ENCODE data around the gene SH2D6. TPM values are rescaled to one million over a fixed set of nuclear protein-coding genes. Genes with fewer than 3 reads are reported as not detected.

Gene SH2D6
- total RNA-seq, 1 donor from 2014 or later = not detected

DNA sequence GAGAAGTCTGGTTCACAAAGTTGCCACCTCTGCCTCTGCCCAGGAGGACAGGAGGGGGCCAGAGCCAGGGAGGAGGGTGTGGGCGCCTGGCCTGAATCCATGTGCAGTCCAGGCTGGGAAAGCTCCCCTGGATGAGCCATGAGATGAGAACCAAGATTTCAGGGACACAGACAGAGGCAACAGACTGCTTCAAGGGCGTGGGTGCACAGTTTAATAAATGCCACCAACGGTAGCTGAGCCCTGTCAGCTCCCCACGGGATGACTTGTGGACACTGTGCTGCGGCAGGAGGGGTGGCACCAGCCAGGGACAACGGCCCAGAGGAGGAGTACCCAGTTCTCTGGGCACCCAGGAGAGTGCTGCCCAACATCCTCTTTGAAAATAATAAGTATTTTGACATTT is 23.5 kb upstream of the SH2D6 start:
- TF ChIP-seq, protein P1, sequence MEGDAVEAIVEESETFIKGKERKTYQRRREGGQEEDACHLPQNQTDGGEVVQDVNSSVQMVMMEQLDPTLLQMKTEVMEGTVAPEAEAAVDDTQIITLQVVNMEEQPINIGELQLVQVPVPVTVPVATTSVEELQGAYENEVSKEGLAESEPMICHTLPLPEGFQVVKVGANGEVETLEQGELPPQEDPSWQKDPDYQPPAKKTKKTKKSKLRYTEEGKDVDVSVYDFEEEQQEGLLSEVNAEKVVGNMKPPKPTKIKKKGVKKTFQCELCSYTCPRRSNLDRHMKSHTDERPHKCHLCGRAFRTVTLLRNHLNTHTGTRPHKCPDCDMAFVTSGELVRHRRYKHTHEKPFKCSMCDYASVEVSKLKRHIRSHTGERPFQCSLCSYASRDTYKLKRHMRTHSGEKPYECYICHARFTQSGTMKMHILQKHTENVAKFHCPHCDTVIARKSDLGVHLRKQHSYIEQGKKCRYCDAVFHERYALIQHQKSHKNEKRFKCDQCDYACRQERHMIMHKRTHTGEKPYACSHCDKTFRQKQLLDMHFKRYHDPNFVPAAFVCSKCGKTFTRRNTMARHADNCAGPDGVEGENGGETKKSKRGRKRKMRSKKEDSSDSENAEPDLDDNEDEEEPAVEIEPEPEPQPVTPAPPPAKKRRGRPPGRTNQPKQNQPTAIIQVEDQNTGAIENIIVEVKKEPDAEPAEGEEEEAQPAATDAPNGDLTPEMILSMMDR (IDR thresholded peaks at IDR 0.05; ENCODE audit: insufficient read depth, low read length, severe bottlenecking) = no peak
- Histone ChIP-seq H3K27me3 (ENCODE audit: control insufficient read depth, insufficient read depth, low read length) (no peaks in the 10 kb centered on the region), H3K36me3 (ENCODE audit: control insufficient read depth, insufficient read depth, low read length) (peaks cover 44% of the 10 kb centered on the region), H3K4me3 (ENCODE audit: low read depth, low read length) (no peak overlapping the region)
- FAIRE-seq (no peak), DNase-seq (ENCODE audit: low read depth) (no peak)

DNA sequence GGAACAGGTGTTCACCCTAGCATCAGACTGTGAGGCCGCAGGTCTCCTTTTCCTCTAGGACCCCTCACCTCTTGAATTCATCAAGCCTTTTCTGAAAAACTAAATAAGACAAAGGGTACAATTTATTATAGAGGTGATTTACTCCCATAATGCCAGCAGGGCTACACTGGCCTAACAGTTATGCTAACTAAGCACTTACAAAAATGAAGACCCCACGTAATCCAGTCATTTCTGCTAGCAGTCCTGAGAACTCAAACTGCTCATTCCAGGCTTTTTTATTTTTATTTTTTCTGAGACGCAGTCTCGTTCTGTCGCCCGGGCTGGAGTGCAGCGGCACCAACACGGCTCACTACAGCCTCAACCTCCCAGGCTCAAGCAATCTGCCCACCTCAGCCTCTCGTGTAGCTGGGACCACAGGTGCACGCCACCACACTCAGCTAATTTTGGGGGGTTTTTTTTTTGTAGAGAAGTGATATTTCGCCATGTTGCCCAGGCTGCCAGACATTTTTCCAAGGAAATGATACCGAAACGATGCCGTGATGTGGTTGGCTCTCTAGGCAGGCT is 22.5 kb upstream of the SH2D6 start:
- DNase-seq (ENCODE audit: low read depth) = no peak
- Histone ChIP-seq H3K27me3 (ENCODE audit: control insufficient read depth, insufficient read depth, low read length) (no peaks in the 10 kb centered on the region), H3K36me3 (ENCODE audit: control insufficient read depth, insufficient read depth, low read length) (peaks cover 45% of the 10 kb centered on the region), H3K4me3 (ENCODE audit: low read depth, low read length) (no peak overlapping the region)
- no peak for FAIRE-seq
- TF ChIP-seq, protein P1 (IDR thresholded peaks at IDR 0.05; ENCODE audit: insufficient read depth, low read length, severe bottlenecking) = no peak

DNA sequence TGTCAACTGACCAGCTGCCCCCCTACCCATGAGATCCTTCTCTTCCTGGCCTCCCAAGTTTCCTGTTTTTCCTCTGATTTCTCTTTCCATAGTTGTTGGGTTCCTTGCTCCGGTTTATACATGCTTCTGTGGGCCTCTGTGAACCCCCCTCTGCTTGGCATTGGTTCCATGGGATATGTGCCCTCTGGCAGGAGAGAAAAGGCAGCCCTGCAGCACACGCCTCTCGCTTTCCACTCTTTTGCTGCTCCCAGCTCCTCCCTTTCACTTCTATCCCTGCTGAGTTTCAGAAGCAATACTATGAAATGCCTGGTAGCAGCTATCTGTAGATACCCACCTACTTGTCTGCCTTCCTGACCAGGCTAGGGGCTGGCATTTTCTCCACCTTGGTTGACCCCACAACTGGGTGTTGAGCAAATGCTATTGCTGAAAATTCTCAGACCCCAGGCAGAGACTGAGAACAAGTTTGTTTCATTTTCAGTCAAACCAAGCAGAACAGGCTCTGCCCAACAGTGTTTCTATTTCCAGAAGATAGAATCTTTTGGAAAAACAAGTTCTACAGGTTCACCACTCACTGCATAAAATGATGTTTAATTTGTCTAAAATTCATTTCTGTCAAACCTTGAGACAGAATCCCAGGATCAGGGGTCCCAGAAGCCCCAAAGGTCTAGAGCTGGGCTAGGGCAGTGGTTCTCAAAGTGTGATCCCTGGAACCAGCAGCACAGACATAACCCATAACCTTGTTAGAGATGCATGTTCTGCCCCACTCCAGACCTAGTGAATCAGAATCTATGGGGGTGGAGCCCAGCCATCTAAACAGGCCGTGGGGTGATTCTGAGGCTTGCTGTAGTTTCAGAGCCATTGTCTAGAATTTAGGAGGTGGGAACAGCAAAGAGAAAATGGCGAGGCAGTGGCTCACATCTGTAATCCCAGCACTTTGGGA is 21.7 kb upstream of the SH2D6 start:
- H3K27me3 ChIP-seq (ENCODE audit: control insufficient read depth, insufficient read depth, low read length) = no peaks in the 10 kb centered on the region
- H3K36me3 ChIP-seq (ENCODE audit: control insufficient read depth, insufficient read depth, low read length) = peaks cover 51% of the 10 kb centered on the region
- H3K4me3 ChIP-seq (ENCODE audit: low read depth, low read length) = no peak overlapping the region
- FAIRE-seq = peak; percentile 18
- no peak for DNase-seq (ENCODE audit: low read depth)
- TF ChIP-seq, protein P1 (IDR thresholded peaks at IDR 0.05; ENCODE audit: insufficient read depth, low read length, severe bottlenecking) = no peak

DNA sequence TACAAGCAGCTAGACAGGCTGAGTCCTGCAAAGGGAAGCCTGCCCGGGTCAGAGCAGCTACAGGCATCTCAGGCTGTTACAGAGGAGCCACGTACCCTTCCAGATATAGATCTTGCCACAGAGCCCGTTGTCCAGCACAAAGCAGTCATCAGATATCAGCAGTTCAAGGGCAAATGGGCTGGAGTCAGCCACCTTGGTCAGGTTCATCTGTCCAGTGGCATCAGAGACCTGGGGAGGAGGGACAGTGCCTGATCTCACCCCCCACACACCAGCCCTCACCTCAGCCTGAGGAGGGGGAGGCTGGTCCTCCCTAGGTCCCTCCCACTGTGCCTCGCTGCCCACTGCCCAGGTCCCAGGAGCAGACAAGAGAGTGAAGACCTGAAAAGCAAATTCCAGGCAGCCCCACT is 20.6 kb upstream of the SH2D6 start:
- TF ChIP-seq, protein P1 (IDR thresholded peaks at IDR 0.05; ENCODE audit: insufficient read depth, low read length, severe bottlenecking) = no peak
- Histone ChIP-seq H3K27me3 (ENCODE audit: control insufficient read depth, insufficient read depth, low read length) (no peaks in the 10 kb centered on the region), H3K4me3 (ENCODE audit: low read depth, low read length) (no peak overlapping the region), H3K36me3 (ENCODE audit: control insufficient read depth, insufficient read depth, low read length) (peaks cover 52% of the 10 kb centered on the region)
- FAIRE-seq (no peak), DNase-seq (ENCODE audit: low read depth) (no peak)

DNA sequence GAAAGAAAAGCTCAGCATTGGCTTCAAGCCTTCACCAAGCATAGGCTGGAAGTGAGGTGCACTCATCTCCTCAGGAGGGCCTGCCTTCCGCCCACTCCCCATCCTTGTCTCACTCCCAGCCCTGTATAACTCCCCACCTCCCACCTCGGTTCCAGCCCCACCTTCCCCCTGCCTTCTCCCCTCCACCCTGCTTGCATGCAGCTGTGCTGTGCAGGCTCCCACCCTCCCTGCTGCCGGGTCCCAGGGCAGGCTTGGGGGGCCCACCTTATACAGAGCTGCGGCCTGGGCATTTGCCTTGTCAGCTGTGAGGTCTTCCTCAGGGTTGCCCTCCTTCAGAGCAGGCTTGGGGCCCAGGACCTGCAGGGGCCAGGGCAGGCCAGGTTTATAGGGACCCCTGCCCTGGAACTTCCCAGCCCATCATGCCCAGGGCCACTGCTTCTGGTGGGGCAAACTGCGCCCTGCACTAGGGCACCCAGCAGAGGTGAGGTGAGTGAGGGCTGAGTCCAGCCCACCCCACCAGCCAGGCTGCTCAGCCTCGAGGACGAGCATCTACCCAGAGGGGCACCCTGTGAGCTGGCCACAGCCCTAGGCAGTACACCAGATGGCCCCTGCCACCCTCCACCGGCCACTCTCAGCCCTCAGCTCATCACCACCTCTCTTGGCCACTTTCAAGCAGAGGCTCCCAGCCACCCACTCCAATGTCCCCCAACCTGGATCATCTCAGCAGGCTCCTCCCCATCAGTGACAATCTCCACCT is 19.9 kb upstream of the SH2D6 start:
- TF ChIP-seq, protein P1 (IDR thresholded peaks at IDR 0.05; ENCODE audit: insufficient read depth, low read length, severe bottlenecking) = no peak
- no peak overlapping the region for H3K4me3 ChIP-seq (ENCODE audit: low read depth, low read length)
- FAIRE-seq (no peak), DNase-seq (ENCODE audit: low read depth) (no peak)
- no peaks in the 10 kb centered on the region for H3K27me3 ChIP-seq (ENCODE audit: control insufficient read depth, insufficient read depth, low read length)
- peaks cover 52% of the 10 kb centered on the region for H3K36me3 ChIP-seq (ENCODE audit: control insufficient read depth, insufficient read depth, low read length)
